Iris pigment epithelial cell (primary cell): ENCODE measurements around the gene LLPH.
"Not testable (repeated sequence)": the region's sequence is repeated elsewhere in the genome, so short reads cannot be mapped to it uniquely, and the experiment has no call there.

Experiments used
- DNase-seq: peaks from one replicate; pipeline ENCODE4 v3.0.0-alpha.2; 2011; ENCODE audit warnings: low read depth

The LLPH gene

GRCh38 chr12:66130267-66131066 is at the start of gene LLPH:
LLPH (minus strand) TSS chr12:66130750; CDS start chr12:66129106, 1,644 bp downstream.
- peak; percentile 91 for DNase-seq

- peak; percentile 50 for DNase-seq
Observed at GRCh38 chr12:66176105-66176900, 45.8 kb upstream of the LLPH start.

- not testable (repeated sequence) for DNase-seq
Observed at GRCh38 chr12:66174391-66175325, 44.1 kb upstream of the LLPH start.

- DNase-seq = no peak
Observed at GRCh38 chr12:66170606-66171005, 40.1 kb upstream of the LLPH start.

GRCh38 chr12:66169221-66170170 is 38.9 kb upstream of the LLPH start, which contains the start of gene TMBIM4:
TMBIM4 (minus strand) TSS chr12:66169996; CDS start chr12:66169951, 45 bp downstream.
- DNase-seq = peak; percentile 99

- DNase-seq = no peak
Observed at GRCh38 chr12:66168410-66168809, 37.9 kb upstream of the LLPH start.

- DNase-seq = no peak
Observed at GRCh38 chr12:66166561-66166960, 36.0 kb upstream of the LLPH start.

- DNase-seq = no peak
Observed at GRCh38 chr12:66165141-66165540, 34.6 kb upstream of the LLPH start.

- peak; percentile 71 for DNase-seq
Observed at GRCh38 chr12:66164349-66164821, 33.8 kb upstream of the LLPH start.

GRCh38 chr12:66163289-66163688 is 32.7 kb upstream of the LLPH start:
- DNase-seq = no peak

GRCh38 chr12:66162701-66163100 is 32.2 kb upstream of the LLPH start:
- no peak for DNase-seq

- DNase-seq = no peak
Observed at GRCh38 chr12:66160704-66161103, 30.2 kb upstream of the LLPH start.

- DNase-seq = no peak
Observed at GRCh38 chr12:66159123-66159522, 28.6 kb upstream of the LLPH start.

- DNase-seq = peak; percentile 43
Observed at GRCh38 chr12:66156654-66157053, 26.1 kb upstream of the LLPH start.

- DNase-seq = peak; percentile 25
Observed at GRCh38 chr12:66154776-66155175, 24.2 kb upstream of the LLPH start.

GRCh38 chr12:66152732-66153131 is 22.2 kb upstream of the LLPH start:
- peak; percentile 52 for DNase-seq

- DNase-seq = no peak
Observed at GRCh38 chr12:66149702-66150398, 19.3 kb upstream of the LLPH start.

- peak; percentile 86 for DNase-seq
Observed at GRCh38 chr12:66144791-66145754, 14.5 kb upstream of the LLPH start.

- no peak for DNase-seq
Observed at GRCh38 chr12:66143868-66144267, 13.3 kb upstream of the LLPH start.
